ENCODE measurements around the gene CERS6. TPM values are rescaled to one million over a fixed set of nuclear protein-coding genes. Genes with fewer than 3 reads are reported as not detected.

The CERS6 gene
- total RNA-seq, 2 donors from 2014 or later, result 13.7 to 15.8 TPM

- peaks cover 2 to 12% of the 10 kb centered on the region in 2 donors for H3K4me1 ChIP-seq (ENCODE audit: control insufficient read depth in 1 of 2, low read depth in 2 of 2)
- TF ChIP-seq CTCF (IDR thresholded peaks at IDR 0.05), result no peak
- ATAC-seq (ENCODE audit: insufficient number of reproducible peaks, low FRiP score, low read depth) (no peak), DNase-seq (ENCODE audit: low spot score) (no peak)
- no peaks in the 10 kb centered on the region for H3K36me3 ChIP-seq
- H3K27me3 ChIP-seq (replicated peaks; ENCODE audit: insufficient read depth), result no peaks in the 10 kb centered on the region
- no peaks in the 10 kb centered on the region for H3K9me3 ChIP-seq
- no peak overlapping the region for H3K4me3 ChIP-seq
- no peak overlapping the region for H3K27ac ChIP-seq
Measured at GRCh38 chr2:168641636-168642035, 185.6 kb downstream of the CERS6 start.

GRCh38 chr2:168642873-168643272, 186.8 kb downstream of the CERS6 start:
- TF ChIP-seq CTCF (IDR thresholded peaks at IDR 0.05), result no peak
- no peak overlapping the region for H3K27ac ChIP-seq
- H3K4me3 ChIP-seq, result no peak overlapping the region
- DNase-seq (ENCODE audit: low spot score) (no peak), ATAC-seq (ENCODE audit: insufficient number of reproducible peaks, low FRiP score, low read depth) (no peak)
- no peaks in the 10 kb centered on the region for H3K9me3 ChIP-seq
- no peaks in the 10 kb centered on the region for H3K36me3 ChIP-seq
- no peaks in the 10 kb centered on the region for H3K27me3 ChIP-seq (replicated peaks; ENCODE audit: insufficient read depth)
- H3K4me1 ChIP-seq (ENCODE audit: control insufficient read depth in 1 of 2, low read depth in 2 of 2), result peaks cover 2 to 12% of the 10 kb centered on the region in 2 donors

GRCh38 chr2:168643979-168644378, 187.9 kb downstream of the CERS6 start:
- H3K36me3 ChIP-seq, result no peaks in the 10 kb centered on the region
- DNase-seq (ENCODE audit: low spot score) (no peak), ATAC-seq (ENCODE audit: insufficient number of reproducible peaks, low FRiP score, low read depth) (no peak)
- no peaks in the 10 kb centered on the region for H3K27me3 ChIP-seq (replicated peaks; ENCODE audit: insufficient read depth)
- H3K4me3 ChIP-seq, result no peak overlapping the region
- no peak for TF ChIP-seq CTCF (IDR thresholded peaks at IDR 0.05)
- no peaks in the 10 kb centered on the region for H3K9me3 ChIP-seq
- H3K27ac ChIP-seq, result no peak overlapping the region
- peaks cover 4 to 19% of the 10 kb centered on the region in 2 donors for H3K4me1 ChIP-seq (ENCODE audit: control insufficient read depth in 1 of 2, low read depth in 2 of 2)

GRCh38 chr2:168645696-168646338, 189.7 kb downstream of the CERS6 start:
- H3K4me3 ChIP-seq, result no peak overlapping the region
- H3K4me1 ChIP-seq (ENCODE audit: control insufficient read depth in 1 of 2, low read depth in 2 of 2), result peaks cover 4 to 23% of the 10 kb centered on the region in 2 donors
- TF ChIP-seq CTCF (IDR thresholded peaks at IDR 0.05), result no peak
- ATAC-seq (ENCODE audit: insufficient number of reproducible peaks, low FRiP score, low read depth) (no peak), DNase-seq (ENCODE audit: low spot score) (no peak)
- H3K27me3 ChIP-seq (replicated peaks; ENCODE audit: insufficient read depth), result no peaks in the 10 kb centered on the region
- no peak overlapping the region for H3K27ac ChIP-seq
- H3K9me3 ChIP-seq, result no peaks in the 10 kb centered on the region
- H3K36me3 ChIP-seq, result no peaks in the 10 kb centered on the region

- TF ChIP-seq CTCF (IDR thresholded peaks at IDR 0.05), result no peak
- H3K27me3 ChIP-seq (replicated peaks; ENCODE audit: insufficient read depth), result no peaks in the 10 kb centered on the region
- H3K27ac ChIP-seq, result no peak overlapping the region
- DNase-seq (ENCODE audit: low spot score) (no peak), ATAC-seq (ENCODE audit: insufficient number of reproducible peaks, low FRiP score, low read depth) (no peak)
- H3K9me3 ChIP-seq, result no peaks in the 10 kb centered on the region
- no peak overlapping the region for H3K4me3 ChIP-seq
- no peaks in the 10 kb centered on the region for H3K36me3 ChIP-seq
- peaks cover 4 to 31% of the 10 kb centered on the region in 2 donors for H3K4me1 ChIP-seq (ENCODE audit: control insufficient read depth in 1 of 2, low read depth in 2 of 2)
Measured at GRCh38 chr2:168649105-168649504, 193.0 kb downstream of the CERS6 start.
